ENCODE data around the gene FBXO38.
A peak's percentile ranks its signal among the peaks of the same experiment; 100 is the strongest.

The FBXO38 gene

DNA sequence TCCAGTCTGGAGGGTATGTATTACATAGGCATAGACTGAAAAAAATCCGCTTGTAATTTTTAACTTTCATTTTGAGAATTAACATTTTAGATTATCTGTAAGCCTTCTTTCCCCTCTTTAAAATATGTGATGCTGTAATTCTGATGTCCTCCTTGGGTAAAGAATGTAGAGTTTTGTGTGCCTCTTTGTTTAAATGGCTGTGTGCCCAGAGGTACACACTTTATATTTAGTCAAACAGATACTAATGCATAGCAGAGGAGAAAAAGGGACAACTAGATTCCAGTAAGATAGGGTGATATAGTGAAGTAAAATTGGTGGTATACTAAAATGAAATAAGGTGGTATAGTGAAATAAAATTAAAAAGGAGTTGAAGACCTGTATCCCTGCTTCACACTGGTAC lies 1.3 kb downstream of the FBXO38 start:
- FAIRE-seq, result peak; percentile 8
- DNase-seq (ENCODE audit: insufficient read length, low spot score), result no peak

DNA sequence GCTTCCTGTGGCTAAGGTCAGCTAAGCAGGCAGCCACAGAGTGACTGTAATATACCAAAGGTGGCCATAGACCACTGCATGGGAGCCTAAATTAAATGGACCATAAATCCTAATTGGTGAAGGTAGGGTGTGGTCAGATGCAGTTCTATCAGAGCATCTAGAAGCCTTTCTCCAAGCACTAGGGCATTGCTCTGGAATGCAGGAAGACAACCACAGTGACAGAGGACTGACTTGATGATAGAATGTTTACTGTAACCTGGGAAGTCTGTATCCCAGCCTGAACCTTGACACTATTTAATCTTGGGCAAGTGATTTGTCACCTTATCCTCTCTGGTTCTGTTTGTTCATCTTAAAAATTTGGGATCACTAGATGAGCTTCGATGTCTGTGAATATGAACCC lies 2.3 kb downstream of the FBXO38 start:
- FAIRE-seq (no peak), DNase-seq (ENCODE audit: insufficient read length, low spot score) (no peak)

GRCh38 chr5:148387325-148387724 lies 3.6 kb downstream of the FBXO38 start:
- no peak for FAIRE-seq
- DNase-seq (ENCODE audit: insufficient read length, low spot score), result no peak

- no peak for FAIRE-seq
- no peak for DNase-seq (ENCODE audit: insufficient read length, low spot score)
These were observed 4.9 kb downstream of the FBXO38 start for GRCh38 chr5:148388696-148389095.

- no peak for FAIRE-seq
- DNase-seq (ENCODE audit: insufficient read length, low spot score), result no peak
These were observed 7.2 kb downstream of the FBXO38 start for GRCh38 chr5:148390914-148391313.

DNA sequence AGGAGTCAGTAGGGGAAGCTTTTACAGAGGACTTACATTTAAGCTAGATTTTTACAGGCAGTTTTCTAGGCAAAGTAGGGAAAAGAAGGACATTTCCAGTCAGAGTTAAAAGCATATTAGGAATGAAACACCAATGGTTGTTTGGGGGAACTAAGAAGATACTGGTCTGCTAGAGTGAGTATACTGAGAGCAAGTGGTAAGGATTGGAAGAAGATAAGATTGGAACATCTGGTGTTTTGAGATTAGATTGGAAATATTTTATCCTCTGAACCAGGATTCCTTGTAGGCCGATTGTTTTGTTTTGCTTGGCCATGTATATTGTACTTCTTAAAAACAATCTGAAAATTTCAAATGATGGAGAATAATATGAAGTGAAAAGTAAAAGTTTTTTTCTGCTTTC lies 7.7 kb downstream of the FBXO38 start:
- FAIRE-seq (no peak), DNase-seq (ENCODE audit: insufficient read length, low spot score) (no peak)

DNA sequence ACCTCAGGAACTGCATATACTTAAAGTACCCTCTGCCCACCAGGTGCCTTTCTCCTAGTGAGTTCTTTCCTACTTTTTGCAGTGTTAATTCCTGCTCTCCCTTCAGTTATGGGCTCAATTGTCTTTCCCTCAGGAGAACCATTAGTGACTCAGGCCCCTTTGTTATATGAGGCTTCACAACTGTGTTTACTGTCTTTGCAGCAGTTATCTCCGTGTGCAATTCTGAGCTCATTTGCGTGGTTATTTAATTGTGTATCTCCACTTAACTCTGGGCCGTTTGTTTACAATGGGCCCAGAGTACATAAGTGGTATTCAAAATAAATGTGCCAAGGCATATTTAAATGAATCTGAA lies 9.6 kb downstream of the FBXO38 start:
- FAIRE-seq (no peak), DNase-seq (ENCODE audit: insufficient read length, low spot score) (no peak)

DNA sequence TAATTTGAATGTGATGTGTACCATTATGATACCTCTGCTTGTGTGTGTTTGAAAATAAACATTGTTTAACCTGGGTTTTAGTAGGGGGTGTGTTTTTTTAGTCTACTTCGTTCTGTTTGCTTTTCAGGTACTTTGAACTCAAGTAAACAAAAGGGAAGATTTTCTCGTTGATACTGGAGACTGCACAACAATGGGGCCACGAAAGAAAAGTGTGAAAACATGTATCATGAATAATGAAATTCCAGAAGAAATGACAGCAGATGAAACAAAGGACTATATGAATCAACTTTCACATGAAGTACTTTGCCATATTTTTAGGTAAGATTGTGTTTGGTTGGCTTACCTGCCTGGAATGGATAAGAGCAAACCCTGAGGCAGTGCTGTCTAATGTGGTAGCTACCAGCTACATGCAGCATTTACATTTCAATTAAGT lies 10.8 kb downstream of the FBXO38 start:
- DNase-seq (ENCODE audit: insufficient read length, low spot score) (no peak), FAIRE-seq (no peak)

DNA sequence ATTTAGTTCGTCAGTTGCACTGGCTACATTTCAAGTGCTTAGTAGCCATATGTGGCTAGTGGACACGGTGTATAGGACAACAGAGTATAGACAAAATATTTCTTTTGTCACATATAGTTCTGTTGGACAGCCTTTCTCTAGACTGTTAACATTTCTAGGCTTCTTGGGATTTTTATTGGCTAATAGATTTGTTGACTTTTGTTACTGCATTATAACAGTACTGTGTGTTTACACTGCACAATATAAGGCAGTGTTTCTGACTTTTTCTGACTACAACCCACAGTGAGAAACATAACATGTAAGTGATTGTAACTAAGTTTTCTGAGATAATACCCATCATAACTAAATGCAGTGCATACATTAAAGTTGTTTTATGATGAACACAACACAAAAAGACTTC lies 11.3 kb downstream of the FBXO38 start:
- FAIRE-seq, result no peak
- DNase-seq (ENCODE audit: insufficient read length, low spot score), result no peak

DNA sequence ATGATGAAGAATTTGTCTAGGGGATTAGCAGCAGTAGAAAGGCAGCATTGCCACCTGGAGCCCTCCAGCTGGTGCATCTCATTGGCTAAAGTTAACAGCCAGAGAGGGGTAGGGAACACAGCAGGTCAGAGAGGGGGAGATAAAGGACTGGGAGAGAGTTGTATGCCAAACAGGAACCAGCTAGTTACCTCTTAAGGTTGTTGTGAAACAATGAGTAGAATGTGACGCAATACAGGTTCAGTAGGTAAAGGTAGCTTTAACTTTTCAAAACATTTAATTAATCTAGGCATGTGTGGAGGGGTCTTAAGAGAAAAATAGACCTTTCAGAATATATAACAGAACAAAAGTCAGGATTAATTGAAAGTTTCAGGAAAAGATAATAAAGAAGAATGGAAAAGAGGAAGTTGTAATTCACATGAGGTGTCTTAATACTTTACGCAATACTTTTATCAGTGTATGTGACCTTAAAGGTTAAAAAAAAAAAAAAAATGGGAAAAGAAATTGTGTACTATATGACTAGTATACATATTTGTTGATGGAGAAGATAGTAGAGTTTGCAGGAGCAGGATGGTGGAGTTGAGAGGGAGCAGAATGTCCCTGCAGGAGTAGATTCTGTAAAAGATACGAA lies 14.3 kb downstream of the FBXO38 start:
- FAIRE-seq (no peak), DNase-seq (ENCODE audit: insufficient read length, low spot score) (no peak)

GRCh38 chr5:148398698-148399121 lies 15.0 kb downstream of the FBXO38 start:
- DNase-seq (ENCODE audit: insufficient read length, low spot score) (no peak), FAIRE-seq (no peak)

DNA sequence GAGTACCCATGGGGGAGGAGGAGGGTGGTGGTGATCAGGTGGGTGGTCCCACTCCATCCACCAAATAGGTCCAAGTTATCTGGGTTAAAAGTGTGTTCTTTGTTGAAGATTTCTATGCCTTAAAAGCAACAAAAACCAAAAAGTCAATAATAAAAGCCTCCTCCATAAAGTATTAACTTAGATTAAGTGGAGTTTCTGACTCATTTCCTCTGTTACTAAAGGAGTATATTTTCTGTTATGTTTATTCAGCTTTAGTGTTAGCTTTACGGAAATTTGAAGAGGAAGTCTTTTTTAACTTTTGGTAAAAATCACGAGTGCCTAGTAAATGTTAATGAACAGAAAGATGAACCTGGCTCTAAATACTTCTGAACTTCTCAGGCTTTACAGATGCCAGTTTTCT lies 17.8 kb downstream of the FBXO38 start:
- FAIRE-seq (no peak), DNase-seq (ENCODE audit: insufficient read length, low spot score) (no peak)

DNA sequence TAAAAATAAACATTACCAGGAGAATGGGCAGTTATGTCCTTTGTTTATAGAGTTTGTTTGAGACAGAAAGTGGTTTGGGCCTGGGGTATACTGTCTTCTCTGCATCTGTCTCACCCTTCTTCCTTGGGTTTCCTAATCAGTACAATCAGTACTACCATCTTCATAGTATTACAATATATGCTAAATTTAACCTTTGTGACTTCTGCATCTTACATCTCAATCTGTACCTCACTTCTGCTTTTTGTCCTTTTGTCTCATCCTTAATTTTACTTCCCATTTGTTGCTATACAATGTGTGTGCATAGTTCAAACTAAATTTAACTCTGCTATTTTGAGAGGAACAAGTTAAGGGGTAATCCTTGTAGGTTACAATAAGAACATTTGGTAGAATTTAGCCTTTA lies 19.6 kb downstream of the FBXO38 start:
- DNase-seq (ENCODE audit: insufficient read length, low spot score) (no peak), FAIRE-seq (peak; percentile 85)

DNA sequence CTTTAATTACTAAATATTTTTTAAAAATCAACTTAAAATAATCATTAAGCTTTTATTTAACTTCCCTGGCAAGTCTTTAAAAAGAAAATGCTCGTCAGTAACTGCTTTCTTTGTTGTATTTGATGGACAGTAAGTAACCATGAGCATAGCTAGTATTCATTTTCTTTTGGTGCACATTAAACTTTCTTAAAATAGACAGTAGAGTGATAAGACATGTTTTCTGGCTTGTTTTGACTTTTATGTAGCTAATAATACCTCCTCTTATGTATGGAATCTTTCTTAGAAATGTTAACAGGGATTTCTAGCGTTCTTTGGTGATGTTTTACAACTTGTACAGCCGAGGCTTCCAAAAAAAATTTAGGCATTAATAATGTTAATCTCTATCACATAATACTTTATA lies 22.6 kb downstream of the FBXO38 start:
- DNase-seq (ENCODE audit: insufficient read length, low spot score) (no peak), FAIRE-seq (no peak)

GRCh38 chr5:148408092-148408491 lies 24.3 kb downstream of the FBXO38 start:
- DNase-seq (ENCODE audit: insufficient read length, low spot score) (no peak), FAIRE-seq (no peak)

DNA sequence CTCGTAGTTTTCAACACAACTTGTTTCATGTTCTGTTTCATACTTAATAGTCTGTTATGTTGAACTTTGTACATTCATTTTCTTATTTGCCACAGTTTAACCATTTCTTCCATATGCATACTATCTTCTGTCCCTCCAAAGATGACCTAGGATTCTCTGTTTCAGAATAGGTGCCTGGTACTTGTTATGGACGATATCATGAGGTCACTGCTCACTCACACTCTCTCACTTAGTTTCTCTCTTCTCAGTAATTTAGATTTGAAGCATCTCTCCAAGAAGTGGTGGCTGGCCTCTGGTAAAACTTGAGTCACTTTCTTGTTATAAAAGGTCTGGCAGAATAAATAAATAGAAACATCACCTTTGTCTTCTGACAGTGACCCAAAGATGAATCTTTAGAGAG lies 28.4 kb downstream of the FBXO38 start:
- FAIRE-seq (no peak), DNase-seq (ENCODE audit: insufficient read length, low spot score) (no peak)

DNA sequence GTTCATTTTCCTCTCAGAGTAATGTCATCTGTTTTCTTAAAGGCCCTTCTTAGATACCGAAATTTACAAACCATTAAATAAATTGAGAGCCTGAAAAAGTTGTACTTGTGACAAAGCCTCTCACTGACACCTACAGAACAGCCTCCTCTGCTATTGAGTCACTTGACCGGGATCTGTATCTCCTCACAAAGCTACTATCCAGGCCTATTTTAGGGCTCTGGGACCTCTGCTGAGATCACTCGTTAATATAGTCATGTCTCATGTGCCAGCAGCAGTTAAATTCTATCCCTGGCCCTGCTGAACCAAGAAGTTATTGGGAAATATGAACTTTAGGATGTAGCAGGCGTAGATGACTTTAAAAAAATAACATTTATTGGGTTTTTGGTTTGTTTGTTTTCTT lies 31.1 kb downstream of the FBXO38 start:
- FAIRE-seq (no peak), DNase-seq (ENCODE audit: insufficient read length, low spot score) (no peak)

GRCh38 chr5:148416416-148416815 lies 32.7 kb downstream of the FBXO38 start:
- FAIRE-seq (no peak), DNase-seq (ENCODE audit: insufficient read length, low spot score) (no peak)

DNA sequence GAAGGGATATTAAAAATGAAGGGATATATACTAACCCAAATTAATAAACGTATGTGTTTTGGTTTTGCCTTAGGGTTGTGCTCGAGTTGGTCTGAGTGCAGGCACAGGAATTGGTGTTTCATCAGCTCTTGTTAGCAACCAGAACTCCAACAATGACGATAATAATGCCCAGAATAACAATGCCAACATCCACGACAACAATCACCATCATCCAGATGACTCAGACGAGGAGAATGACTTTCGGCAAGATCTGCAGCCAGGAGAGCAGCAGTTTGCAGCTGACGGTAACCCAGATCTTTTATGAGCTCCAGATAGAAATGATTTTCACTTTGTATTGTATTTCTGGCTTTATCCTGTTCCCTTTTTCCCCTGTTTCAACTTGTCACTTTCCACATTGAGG lies 33.2 kb downstream of the FBXO38 start:
- no peak for FAIRE-seq
- DNase-seq (ENCODE audit: insufficient read length, low spot score), result no peak

DNA sequence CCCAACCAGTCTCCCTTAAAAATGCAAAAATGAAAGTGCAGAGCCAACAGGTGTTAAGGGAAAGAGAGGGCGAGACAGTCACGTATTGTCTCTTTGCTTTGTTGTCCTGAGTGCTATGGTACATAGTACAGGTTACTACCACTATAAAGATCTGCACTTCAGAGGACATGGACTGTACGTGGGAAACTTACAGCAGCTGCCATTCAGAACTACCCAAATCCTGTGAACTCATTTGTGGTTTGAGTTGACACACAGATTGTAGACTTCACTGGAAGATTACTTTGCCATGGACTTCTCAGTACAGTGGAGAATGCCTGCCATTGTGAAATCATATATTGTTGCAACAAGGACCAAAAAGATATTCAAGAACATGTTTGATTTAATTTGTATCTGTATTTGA lies 34.8 kb downstream of the FBXO38 start:
- DNase-seq (ENCODE audit: insufficient read length, low spot score) (no peak), FAIRE-seq (no peak)

DNA sequence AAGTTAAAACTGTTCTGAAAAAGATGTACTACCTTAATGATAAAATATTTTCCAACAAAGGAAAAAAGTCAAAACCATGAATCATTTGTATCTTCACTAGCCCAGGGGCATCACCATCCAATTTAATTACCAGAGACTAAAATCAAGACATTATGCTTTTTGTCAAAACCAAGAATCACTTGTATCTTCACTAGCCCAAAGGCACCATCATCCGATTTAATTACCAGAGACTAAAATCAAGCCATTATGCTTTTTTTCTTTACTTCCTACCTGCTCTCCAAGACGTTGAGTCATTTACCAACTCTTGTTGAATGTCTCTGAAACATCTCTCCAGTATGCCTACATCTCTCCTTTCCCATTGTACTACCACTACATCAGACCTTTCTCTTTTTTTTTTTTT lies 37.9 kb downstream of the FBXO38 start:
- no peak for DNase-seq (ENCODE audit: insufficient read length, low spot score)
- FAIRE-seq, result no peak

DNA sequence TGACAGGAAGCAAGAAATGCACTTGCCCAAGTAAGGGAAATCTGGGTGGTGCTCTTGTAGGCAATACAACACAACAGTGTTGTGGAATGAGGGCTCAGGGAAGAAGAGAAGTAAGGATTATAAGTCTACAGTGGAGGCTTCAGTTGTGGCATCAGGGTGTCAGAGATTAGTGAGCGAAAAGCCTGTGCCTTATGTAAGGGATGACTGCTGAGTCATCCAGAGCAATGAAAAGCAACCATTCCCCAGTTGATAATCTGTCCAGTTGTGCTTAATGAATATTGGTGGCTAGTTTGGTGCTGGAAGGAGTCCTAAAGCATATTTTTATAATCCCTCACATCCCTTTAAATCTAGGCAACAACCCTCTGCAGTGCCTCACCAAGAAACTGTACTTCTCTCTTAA lies 42.0 kb downstream of the FBXO38 start:
- DNase-seq (ENCODE audit: insufficient read length, low spot score), result no peak
- FAIRE-seq, result no peak

DNA sequence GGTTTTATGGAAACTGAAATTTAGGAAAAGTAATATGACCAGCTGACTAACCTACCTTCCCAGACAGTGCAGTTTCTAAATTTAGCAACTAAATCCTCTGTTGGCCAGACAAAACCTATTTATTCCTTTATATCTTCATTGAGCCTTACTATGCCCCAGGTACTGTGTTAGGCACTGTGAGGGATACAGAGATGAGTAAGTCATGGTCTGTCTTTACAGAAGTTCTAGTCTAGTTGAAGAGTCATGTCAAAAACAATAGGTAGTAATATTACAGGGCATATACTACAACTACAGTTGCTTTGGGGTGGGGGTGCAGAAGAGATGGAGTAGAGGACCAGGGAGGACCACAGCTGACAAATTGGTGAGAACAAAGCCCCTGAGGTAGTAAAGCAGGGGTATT lies 42.8 kb downstream of the FBXO38 start:
- FAIRE-seq (no peak), DNase-seq (ENCODE audit: insufficient read length, low spot score) (no peak)
